GM12878 (cell line): ENCODE results near the gene TACR1. TPM values are rescaled to one million over a fixed set of nuclear protein-coding genes. Genes with fewer than 3 reads are reported as not detected.

Source experiments
- ASH2L ChIP-seq: fragments of 300-600, 200-600 bp; sonication (generic); IDR thresholded peaks from 2 replicates; pipeline ENCODE4 v1.6.1; 2017; ENCODE audit warnings: low read depth, mild to moderate bottlenecking, borderline replicate concordance
- BHLHE40 ChIP-seq, 2 experiments: fragments of 450-650 bp in 1 of 2; IDR thresholded peaks; 2 replicates each; pipeline ENCODE4 v1.6.1; 2011 to 2017; ENCODE audit warnings: low read depth in 2 of 2, borderline replicate concordance in 1 of 2, improper control_type of control experiment in 1 of 2, low read length in 1 of 2, mild to moderate bottlenecking in 1 of 2
- BRCA1 ChIP-seq: IDR thresholded peaks from 2 replicates; pipeline ENCODE4 v1.6.1; 2011; ENCODE audit warnings: low read depth, low read length, improper control_type of control experiment
- CEBPB ChIP-seq, 2 experiments: fragments of 150-350 bp in 1 of 2; IDR thresholded peaks; 2 replicates each; pipeline ENCODE4 v1.6.1; 2012 to 2014; ENCODE audit warnings: low read depth in 2 of 2, low read length in 2 of 2, borderline replicate concordance in 1 of 2, inconsistent platforms in 1 of 2
- CTCF ChIP-seq, 3 experiments: IDR thresholded peaks in 2 of 3; conservative IDR thresholded peaks in 1 of 3; 2 replicates each; pipeline ENCODE4 v1.5.1; 2011; ENCODE audit warnings: low read depth in 3 of 3, low read length in 3 of 3, mild to moderate bottlenecking in 3 of 3, control low read depth in 2 of 3, moderate library complexity in 2 of 3, inconsistent platforms in 1 of 3, mixed read lengths in 1 of 3; ENCODE audit not compliant: control insufficient read depth in 2 of 3, insufficient read depth in 1 of 3; ENCODE audit errors: extremely low read depth in 1 of 3
- EED ChIP-seq: sonication (generic); IDR thresholded peaks from 2 replicates; pipeline ENCODE4 v1.6.1; 2016; ENCODE audit warnings: antibody characterized with exemption, low read depth
- FOXK2 ChIP-seq: fragments of 450-650 bp; IDR thresholded peaks from 2 replicates; pipeline ENCODE4 v1.6.1; 2017; ENCODE audit warnings: mild to moderate bottlenecking, moderate library complexity
- HDGF ChIP-seq: fragments of 450-650 bp; IDR thresholded peaks from 2 replicates; pipeline ENCODE4 v1.6.1; 2016; ENCODE audit warnings: antibody characterized with exemption
- IRF5 ChIP-seq: fragments of 450-650 bp; IDR thresholded peaks from 2 replicates; pipeline ENCODE4 v1.6.1; 2017; ENCODE audit warnings: borderline replicate concordance
- MEF2A ChIP-seq: IDR thresholded peaks from 2 replicates; pipeline ENCODE4 v1.6.1; 2011; ENCODE audit warnings: low read depth, mild to moderate bottlenecking, low read length, moderate library complexity; ENCODE audit not compliant: insufficient read depth
- NFXL1 ChIP-seq: fragments of 450-650 bp; IDR thresholded peaks from 2 replicates; pipeline ENCODE4 v1.6.1; 2017; ENCODE audit warnings: antibody characterized with exemption, mild to moderate bottlenecking, borderline replicate concordance
- POLR2A ChIP-seq: IDR thresholded peaks from 2 replicates; pipeline ENCODE4 v1.6.1; 2011; ENCODE audit warnings: low read depth, mild to moderate bottlenecking, low read length
- POU2F2 ChIP-seq: IDR thresholded peaks from 3 replicates; pipeline ENCODE4 v1.6.1; 2011; ENCODE audit warnings: low read depth, mild to moderate bottlenecking, low read length, borderline replicate concordance
- RB1 ChIP-seq: fragments of 450-650 bp; formaldehyde crosslinking; IDR thresholded peaks from 2 replicates; pipeline ENCODE4 v1.6.1; 2017; ENCODE audit warnings: mild to moderate bottlenecking, borderline replicate concordance
- RFX5 ChIP-seq: IDR thresholded peaks from 2 replicates; pipeline ENCODE4 v1.6.1; 2011; ENCODE audit warnings: low read depth, low read length, improper control_type of control experiment
- SMARCA5 ChIP-seq: fragments of 450-650 bp; IDR thresholded peaks from 2 replicates; pipeline ENCODE4 v1.6.1; 2017; ENCODE audit warnings: mild to moderate bottlenecking
- SP1 ChIP-seq: IDR thresholded peaks from one replicate; pipeline ENCODE4 v1.6.1; 2011; ENCODE audit warnings: low read depth, low read length
- ZBTB11 ChIP-seq: fragments of 450-650 bp; formaldehyde crosslinking; IDR thresholded peaks from 2 replicates; pipeline ENCODE4 v1.5.0; 2022; ENCODE audit warnings: mild to moderate bottlenecking, missing genetic modification characterization
- polyA plus RNA-seq, 11 experiments: library from polyadenylated mRNA; depleted of rRNA in 4 of 11; unstranded in 6 of 11; stranded (reverse) in 5 of 11; fragments of >200 nt; fragmentation: Nextera tagmentation in 4 of 11; fragmentation: Illumina TruSeq in 1 of 11; extraction: Ambion mirVana in 4 of 11; extraction: Trizol in 1 of 11; gene quantifications; 1 replicate in 1 of 11; 2 replicates in 10 of 11; pipeline versions ENCODE4 v1.2.1 to v1.2.3, GENCODE V29; 2011 to 2016; ENCODE audit warnings: inconsistent platforms in 2 of 11, missing spikeins in 2 of 11, low read depth in 1 of 11
- total RNA-seq, 4 experiments: library from RNA; depleted of rRNA in 3 of 4; stranded (reverse); fragments of >200 nt in 3 of 4; fragmentation: Illumina TruSeq in 1 of 4; extraction: Trizol in 1 of 4; gene quantifications; 2 replicates each; pipeline versions ENCODE4 v1.2.1 to v1.2.3, GENCODE V29; 2013 to 2021
- TF ChIP-seq, protein P1 (sequence below): fragments of 150-350 bp; IDR thresholded peaks from 2 replicates; pipeline ENCODE4 v1.6.1; 2014; ENCODE audit warnings: mild to moderate bottlenecking, low read depth, low read length
- TF ChIP-seq, protein P2 (sequence below): IDR thresholded peaks from 2 replicates; pipeline ENCODE4 v1.6.1; 2012; ENCODE audit warnings: low read depth, low read length, improper control_type of control experiment

The TACR1 gene
- total and polyA plus RNA-seq, 10 of the 15 experiments (the other 5 are each of a cell fraction or from before 2014, with no cell fraction given) = 0.04 to 1.4 (median 0.15) TPM

- peak; percentile 56 to 69 (median 64) for TF ChIP-seq CTCF (IDR thresholded peaks at IDR 0.05 in 2 of 3, conservative IDR thresholded peaks at IDR 0.05 in 1 of 3; ENCODE audit: control insufficient read depth in 2 of 3, extremely low read depth in 1 of 3, insufficient read depth in 1 of 3, low read depth in 3 of 3, low read length in 3 of 3)
- 0 out of 2 replicates have a peak, but pooled peaks have one; percentile 27 for TF ChIP-seq SMARCA5
- TF ChIP-seq POU2F2 = no peak
- TF ChIP-seq CEBPB (IDR thresholded peaks at IDR 0.05; ENCODE audit: borderline replicate concordance in 1 of 2, low read depth in 2 of 2, low read length in 2 of 2) = no peak
- TF ChIP-seq POLR2A = no peak
- peak; percentile 80 for TF ChIP-seq RFX5
- TF ChIP-seq BHLHE40 (IDR thresholded peaks at IDR 0.05; ENCODE audit: borderline replicate concordance in 1 of 2, low read depth in 2 of 2, low read length in 1 of 2) = peak; percentile 91
- TF ChIP-seq, protein P1, sequence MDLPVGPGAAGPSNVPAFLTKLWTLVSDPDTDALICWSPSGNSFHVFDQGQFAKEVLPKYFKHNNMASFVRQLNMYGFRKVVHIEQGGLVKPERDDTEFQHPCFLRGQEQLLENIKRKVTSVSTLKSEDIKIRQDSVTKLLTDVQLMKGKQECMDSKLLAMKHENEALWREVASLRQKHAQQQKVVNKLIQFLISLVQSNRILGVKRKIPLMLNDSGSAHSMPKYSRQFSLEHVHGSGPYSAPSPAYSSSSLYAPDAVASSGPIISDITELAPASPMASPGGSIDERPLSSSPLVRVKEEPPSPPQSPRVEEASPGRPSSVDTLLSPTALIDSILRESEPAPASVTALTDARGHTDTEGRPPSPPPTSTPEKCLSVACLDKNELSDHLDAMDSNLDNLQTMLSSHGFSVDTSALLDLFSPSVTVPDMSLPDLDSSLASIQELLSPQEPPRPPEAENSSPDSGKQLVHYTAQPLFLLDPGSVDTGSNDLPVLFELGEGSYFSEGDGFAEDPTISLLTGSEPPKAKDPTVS = no peak
- TF ChIP-seq IRF5 = no peak
- TF ChIP-seq MEF2A = no peak
- TF ChIP-seq NFXL1 = no peak
- no peak for TF ChIP-seq BRCA1
- peak; percentile 65 for TF ChIP-seq EED
- TF ChIP-seq FOXK2 = no peak
- no peak for TF ChIP-seq ASH2L
- peak; percentile 18 for TF ChIP-seq SP1
- TF ChIP-seq, protein P2, sequence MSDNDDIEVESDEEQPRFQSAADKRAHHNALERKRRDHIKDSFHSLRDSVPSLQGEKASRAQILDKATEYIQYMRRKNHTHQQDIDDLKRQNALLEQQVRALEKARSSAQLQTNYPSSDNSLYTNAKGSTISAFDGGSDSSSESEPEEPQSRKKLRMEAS = peak; percentile 16; the same call in 1 of the 2 replicates
- no peak for TF ChIP-seq RB1
- no peak for TF ChIP-seq HDGF
- no peak for TF ChIP-seq ZBTB11 (CRISPR knock-in tag)
Measured at GRCh38 chr2:75199428-75200011, at the start of gene TACR1 (continued).
